GM21360 (cell line): ENCODE data around the gene YTHDC2.

Experiments used
- ATAC-seq: cut with Tn5 transposase; IDR thresholded peaks from one replicate; pipeline ENCODE4 v1.9.1; 2021; ENCODE audit warnings: mild to moderate bottlenecking, moderate library complexity; ENCODE audit not compliant: unreplicated experiment

Gene YTHDC2

DNA sequence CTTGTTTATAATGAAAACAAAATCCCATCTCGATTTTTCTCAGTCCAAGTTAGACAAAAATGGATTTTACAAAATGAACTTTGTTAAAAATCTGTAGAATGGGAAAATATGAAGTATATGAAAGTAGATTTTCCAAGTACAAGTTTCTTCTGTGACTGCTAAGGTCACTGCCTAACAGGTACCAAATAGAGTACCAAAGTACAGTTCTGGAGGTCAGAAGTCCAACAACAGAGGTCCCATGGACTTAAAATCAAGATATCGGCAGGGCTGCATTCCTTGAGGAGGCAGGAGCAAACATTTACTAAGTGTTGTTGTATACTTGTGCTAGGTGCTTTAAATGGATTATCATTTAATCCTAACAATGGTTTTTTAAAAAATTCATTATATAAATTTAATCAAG lies 5.9 kb downstream of the YTHDC2 start:
- no peak for ATAC-seq

DNA sequence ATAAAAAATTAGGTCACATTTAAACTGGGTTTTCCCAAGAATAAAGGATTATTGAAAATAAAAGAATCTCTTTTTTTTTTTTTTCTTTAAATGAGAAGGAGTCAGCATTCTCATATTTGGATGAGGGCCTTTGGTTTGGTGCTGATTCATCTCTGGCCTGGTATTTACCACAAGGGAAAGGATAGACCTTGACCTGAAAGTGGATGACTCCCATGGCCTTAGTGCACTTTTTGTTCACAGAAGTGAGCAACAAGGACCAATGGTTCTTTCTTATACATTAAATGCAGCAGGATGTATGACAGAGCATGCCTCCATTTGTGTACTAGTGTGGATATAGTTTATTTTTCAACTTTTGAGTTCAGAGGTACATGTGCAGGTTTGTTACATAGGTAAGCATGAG lies 6.9 kb downstream of the YTHDC2 start:
- peak; percentile 76 for ATAC-seq

DNA sequence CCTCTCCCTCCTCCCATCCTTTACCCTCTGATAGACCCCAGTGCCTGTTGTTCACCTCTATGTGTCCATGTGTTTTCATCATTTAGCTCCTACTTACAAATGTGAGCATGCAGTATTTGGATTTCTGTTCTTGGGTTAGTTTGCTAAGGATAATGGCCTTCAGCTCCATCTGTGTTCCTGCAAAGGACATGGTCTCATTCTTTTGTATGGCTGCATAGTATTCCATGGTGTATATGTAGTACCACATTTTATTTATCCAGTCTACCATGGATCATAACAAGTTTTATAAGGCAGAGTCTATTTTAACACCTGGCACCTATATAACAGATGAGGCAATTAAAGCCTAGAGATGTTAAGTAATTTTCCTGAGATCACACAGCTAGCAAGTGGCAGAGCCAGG lies 7.4 kb downstream of the YTHDC2 start:
- ATAC-seq = no peak

DNA sequence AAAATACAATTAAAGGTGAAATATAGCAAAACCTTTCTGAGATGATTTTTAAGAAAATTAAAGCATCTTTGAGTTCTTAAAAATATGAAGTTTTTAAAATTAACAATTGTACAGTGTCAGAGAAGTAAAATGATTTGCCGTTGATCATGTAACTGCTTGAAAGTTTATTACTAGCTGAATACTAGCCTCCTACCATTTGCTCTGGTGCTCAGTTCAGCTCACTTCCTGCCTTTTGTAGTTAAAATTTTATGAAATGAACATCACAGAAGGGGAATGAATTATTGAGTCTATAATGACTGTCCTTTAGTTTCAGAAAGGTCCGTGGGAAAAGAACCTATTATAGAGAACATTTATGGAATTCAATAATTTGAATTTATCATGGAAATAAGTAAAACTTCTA lies 9.7 kb downstream of the YTHDC2 start:
- no peak for ATAC-seq

DNA sequence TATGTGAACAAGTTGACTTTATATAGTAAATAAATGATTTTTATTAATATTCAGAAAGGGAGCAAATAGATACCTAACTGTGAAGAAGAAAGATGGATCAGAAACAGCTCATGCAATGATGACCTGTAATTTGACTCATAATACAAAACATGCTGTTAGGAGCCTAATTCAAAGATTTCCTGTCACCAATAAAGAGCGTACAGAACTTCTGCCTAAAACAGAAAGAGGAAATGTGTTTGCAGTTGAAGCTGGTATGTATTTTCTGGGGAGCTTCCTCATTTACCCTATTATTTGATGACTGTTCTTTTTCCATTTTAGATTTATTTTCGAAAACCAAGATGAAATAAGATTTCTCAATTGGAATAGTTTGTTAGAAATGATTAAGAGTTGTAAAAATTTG lies 11.4 kb downstream of the YTHDC2 start:
- peak; percentile 61 for ATAC-seq

DNA sequence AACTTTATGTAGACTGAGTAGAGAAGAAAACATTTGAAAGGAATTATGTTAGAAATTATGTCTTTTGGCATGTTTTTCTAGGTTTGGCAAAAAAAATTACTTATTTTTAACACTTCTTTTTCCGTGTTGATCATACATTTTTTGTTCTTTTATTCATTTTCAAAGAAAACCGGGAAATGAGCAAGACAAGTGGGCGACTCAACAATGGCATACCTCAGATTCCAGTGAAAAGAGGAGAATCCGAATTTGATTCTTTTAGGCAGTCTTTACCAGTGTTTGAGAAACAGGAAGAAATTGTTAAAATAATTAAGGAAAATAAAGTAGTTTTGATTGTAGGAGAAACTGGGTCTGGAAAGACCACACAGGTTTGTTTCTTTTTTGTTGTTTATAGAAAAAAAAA lies 12.9 kb downstream of the YTHDC2 start:
- no peak for ATAC-seq

DNA sequence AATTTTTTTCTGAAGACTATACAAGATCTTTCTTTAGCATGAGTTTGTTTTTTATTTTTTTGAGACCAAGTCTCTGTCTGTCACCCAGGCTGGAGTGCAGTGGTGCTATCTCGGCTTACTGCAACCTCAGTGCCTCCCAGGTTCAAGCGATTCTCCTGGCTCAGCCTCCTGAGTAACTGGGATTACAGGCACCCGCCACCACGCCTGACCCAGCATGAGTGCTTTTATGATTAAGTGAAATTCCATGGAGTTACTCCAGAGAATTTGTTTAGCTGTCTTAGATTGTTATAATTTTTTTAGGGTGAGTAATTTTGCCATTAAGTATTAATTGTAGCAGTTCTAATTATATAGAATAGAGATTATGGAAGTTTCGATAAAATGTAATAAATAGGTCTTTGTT lies 14.3 kb downstream of the YTHDC2 start:
- ATAC-seq = no peak

DNA sequence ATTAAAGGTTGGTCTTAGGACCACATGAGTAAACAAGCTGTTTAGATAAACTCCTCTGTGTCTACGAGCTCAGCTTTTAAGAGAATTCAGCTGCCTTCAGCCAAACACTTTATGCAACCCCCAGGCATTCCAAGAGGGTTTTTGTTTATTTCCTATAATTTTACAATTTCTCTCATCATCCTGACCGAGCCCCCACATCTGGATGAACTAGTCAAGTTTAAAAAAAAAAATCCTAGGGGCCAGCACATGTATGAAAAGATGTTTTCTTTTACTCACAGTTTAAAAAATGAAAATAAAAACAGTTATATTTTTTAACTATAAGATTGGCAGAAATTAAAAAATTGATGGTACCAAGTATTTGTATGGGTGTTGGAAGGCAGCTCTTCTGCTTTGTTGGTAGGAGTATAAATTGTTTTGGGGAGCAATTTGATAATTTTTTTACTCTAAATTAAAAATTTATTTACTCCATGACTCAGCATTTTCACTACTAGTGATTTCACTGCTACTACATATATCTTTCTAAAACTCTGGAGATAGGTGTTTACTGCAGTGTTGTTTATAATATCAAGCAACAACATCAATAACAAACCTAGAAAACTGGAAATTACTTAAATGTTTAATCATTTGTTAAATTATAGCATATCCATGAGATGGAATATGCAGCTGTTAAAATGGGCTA lies 18.1 kb downstream of the YTHDC2 start:
- ATAC-seq = no peak

DNA sequence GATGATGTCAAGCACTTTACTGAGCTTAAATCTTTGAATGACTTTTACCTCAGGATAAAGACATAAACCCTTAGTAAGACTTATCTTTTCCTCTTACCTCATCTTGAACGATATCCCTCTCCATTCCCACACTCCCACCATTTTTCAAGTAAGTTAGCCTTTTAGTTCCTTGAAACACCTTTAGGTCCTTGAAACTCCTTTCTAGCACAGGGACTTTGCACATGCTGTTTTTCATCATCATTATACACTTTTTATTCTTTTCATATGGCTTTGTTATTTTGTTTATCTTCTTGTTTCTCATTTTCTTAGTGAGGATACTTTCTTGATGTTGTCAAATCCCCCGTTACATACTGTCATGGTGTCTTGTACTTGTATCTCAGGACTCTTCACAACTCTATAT lies 24.8 kb downstream of the YTHDC2 start:
- ATAC-seq = no peak

DNA sequence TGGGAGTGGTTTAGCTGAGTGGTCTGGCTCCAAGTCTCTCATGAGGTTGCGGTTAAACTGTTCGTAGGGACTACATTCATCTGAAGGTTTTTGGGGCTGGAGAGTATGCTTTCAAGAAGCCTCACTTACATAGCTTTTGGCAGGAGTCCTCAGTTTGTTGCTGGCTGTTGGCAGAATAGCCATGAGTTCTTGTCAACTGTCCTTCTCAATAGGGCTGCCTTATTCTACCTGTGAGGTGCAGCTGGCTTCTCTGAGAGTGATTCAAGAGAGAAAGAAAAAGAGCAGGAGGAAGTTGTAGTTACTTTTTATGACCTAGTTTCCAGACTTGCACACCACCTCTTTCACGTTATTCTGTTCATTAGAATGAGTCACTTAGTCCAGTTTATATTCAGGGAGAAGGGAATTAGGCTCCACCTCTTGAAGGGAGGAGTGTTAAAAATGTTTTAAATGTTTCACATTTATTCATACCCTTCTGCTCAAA lies 33.2 kb downstream of the YTHDC2 start:
- ATAC-seq = no peak

DNA sequence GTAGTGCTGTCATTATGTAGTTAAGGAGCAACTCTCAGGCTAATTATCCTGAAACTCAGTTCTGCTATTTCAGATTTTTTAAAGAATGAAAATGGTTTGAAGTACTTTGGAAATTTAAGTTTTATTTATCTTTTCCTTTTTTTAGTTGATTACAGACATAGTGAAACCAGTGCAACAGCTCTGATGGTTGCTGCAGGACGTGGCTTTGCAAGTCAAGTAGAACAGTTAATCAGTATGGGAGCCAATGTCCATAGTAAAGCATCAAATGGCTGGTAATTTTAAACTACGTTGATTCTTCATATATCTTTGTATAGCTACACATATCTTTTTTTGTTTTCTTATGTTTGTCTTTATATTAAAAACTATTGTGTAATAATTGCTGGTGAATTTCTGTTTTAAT lies 34.9 kb downstream of the YTHDC2 start:
- no peak for ATAC-seq

DNA sequence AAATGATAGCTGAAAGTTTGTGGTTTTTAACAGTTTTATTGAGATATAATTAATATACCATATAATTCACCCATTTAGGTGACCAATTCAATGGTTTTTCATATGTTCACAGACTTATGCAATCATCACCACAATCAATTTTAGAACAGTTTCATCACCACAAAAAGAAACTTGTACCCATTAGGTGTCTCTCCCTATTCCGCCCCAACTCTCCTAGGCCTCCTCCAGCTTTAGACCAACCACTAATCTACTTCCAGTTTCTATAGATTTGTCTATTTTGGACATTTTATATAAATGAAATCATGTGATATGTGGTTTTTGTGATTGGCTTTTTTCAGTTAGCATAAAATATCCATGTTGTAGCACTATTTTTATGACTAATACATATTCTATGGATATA lies 38.6 kb downstream of the YTHDC2 start:
- no peak for ATAC-seq

DNA sequence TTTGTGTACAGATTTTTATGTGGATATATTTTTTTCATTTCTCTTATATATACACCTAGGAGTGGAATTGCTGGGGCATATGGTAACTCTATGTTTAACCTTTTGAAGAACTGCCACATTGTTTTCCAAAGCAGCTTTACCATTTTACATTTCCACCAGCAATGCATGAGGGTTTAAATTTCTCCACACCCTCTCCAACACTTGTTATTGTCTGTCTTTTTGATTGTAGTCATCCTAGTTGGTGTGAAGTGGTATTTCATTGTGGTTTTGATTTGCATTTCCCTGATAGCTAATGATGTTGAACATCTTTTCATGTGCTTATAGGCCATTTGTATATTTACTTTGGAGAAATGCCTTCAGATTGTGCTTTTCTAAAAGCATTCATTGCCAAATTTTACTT lies 39.1 kb downstream of the YTHDC2 start:
- no peak for ATAC-seq

DNA sequence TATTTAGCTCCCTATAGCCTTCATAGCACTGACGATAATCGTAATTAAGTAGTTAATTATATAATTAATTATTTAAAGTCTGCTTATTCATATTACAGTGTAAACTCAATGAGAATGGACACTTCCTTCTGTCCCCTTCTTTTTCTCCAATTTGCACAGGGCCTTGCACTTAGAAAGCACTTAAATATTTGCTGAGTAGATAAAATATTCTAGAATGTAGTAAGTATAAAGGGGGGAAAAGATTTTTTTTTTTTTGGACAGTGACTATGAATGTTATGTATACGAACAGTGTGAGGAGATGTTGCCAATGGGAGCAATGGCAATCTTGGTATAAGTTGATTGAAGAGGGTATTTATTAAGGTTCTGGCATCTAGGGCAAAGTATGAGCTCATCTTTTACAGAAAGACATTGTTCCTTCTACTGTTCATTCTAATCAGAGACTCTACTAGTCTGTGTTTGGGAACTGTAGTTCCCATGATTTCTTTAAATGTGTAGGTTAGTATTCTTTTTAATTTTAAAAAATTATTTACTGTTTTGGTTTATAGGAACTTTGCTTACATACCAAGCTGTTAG lies 49.4 kb downstream of the YTHDC2 start:
- no peak for ATAC-seq

DNA sequence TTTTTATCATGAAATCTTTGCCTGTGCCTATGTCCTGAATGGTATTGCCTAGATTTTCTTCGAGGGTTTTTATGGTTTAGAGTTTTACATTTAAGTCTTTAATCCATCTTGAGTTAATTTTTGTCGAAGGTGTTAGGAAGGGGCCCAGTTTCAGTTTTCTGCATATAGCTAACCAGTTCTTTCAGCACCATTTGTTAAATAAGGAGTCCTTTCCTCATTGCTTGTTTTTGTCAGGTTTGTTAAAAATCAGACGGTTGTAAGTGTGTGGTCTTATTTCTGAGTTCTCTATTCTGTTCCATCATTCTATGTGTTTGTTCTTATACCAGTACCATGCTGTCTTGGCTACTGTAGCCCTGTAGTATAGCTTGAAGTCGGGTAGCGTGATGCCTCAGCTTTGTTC lies 55.9 kb downstream of the YTHDC2 start:
- ATAC-seq = no peak

DNA sequence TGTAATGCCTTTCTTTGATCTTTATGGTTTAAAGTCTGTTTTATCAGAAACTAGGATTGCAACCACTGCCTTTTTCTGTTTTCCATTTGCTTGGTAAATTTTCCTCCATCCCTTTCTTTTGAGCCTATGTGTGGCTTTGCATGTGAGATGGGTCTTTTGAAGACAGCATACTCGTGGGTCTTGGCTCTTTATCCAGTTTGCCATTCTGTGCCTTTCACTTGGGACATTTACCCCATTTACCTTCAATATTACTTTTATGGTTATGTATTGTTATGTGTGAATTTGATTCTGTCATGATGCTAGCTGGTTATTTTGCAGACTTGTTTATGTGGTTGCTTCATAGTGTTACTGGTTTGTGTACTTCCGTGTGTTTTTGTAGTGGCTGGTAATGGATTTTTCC lies 59.2 kb downstream of the YTHDC2 start:
- no peak for ATAC-seq

DNA sequence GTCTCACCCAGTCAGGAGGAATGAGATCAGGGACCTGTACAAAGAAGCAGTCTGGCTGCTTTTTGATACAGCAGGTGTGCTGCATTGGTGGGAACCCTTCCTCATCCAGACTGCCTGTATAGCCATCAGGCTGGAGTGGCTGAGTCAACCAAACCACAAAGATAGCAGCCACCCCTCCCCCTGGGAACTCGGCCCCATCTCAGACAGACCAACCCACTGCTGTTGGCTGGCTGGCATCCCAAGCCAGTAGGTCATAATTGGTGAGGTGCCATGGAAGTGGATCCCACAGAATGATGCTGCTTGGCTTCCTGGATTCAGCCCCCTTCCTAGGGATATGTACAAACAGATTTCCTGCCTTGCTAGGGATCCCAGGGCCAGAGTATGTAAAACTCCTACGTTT lies 60.9 kb downstream of the YTHDC2 start:
- no peak for ATAC-seq

DNA sequence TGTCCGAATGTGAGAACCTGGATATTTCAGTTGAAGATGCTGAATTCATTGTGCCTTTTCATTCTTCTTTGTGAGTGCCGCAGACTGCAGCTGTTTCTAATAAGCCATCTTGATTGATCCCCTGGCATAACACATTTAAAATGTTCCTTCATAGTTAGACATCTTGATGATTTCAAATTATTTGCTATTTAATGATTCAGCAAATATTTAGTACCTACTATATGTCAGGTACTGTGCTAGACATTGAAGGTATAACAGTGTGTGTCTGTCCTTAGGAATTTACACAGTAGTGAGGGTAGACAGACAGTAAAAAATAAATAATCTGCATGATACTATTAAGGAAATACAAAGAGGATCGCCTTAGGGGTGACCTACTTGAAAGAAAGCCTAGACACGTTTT lies 61.6 kb downstream of the YTHDC2 start:
- no peak for ATAC-seq

DNA sequence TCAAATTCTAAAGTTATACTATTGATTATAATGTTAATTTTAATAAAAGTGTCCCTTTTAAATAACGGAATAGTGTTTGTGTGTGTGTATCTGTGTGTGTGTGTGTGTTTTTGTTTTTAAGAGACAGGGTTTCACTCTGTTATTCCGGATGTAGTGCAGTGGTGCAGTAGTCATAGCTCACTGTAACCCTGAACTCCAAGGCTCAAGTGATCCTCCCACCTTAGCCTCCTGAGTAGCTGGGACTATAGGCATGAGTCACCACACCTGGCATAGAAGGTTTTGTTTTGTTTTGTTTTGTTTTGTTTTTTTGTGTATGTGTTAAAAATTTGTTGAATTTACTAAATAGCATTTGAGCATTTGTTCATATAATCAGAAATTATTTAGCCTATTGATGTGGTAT lies 64.6 kb downstream of the YTHDC2 start:
- no peak for ATAC-seq

DNA sequence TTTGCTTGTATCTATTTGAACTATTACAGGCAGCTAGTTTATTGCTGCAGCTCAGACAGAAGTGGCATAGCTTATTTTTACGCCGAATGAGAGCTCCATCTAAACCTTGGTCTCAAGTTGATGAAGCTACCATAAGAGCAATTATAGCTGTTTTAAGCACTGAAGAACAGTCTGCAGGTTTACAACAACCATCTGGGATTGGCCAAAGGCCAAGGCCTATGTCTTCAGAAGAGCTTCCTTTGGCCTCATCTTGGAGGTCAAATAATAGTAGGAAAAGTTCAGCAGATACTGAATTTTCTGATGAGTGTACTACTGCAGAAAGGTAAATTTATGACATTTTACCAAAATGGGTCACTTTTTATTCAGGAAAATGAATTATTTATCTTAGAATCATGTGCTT lies 67.9 kb downstream of the YTHDC2 start:
- no peak for ATAC-seq

DNA sequence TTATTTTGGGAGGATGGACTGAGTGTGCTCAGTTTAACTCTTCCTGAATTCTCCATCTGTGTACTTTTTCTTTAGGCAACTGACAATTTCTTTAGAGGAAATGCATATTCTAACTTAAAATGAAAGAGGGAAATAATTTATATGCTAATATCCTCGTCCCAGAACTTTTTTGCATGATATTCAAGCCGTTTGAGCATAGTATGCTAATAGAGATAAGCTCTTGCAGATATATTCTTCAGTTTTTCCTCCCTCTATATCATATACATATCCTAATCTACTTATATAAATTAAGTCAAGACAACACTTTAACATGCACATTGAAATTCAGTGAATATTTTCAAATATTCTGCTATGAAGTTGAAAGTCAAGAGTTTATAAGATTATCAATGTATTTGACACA lies 84.7 kb downstream of the YTHDC2 start:
- ATAC-seq = no peak

DNA sequence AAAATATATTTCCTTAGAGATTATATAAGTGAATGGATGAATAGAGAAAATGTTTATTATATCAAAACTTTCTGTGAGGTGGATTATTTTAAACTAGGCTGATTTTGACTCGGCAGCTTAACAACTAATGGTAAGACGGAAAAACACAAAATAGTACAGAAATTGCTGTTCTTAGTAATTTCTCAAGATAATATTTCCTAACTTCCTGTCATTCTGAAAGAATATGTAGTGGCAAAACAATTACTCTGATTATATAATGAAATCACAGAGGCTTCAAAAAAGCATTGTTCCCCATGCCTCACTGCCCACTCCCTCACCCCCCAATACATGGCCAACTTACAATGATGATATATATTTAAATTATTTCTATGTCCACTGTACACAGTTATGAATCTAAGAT lies 85.4 kb downstream of the YTHDC2 start:
- no peak for ATAC-seq

DNA sequence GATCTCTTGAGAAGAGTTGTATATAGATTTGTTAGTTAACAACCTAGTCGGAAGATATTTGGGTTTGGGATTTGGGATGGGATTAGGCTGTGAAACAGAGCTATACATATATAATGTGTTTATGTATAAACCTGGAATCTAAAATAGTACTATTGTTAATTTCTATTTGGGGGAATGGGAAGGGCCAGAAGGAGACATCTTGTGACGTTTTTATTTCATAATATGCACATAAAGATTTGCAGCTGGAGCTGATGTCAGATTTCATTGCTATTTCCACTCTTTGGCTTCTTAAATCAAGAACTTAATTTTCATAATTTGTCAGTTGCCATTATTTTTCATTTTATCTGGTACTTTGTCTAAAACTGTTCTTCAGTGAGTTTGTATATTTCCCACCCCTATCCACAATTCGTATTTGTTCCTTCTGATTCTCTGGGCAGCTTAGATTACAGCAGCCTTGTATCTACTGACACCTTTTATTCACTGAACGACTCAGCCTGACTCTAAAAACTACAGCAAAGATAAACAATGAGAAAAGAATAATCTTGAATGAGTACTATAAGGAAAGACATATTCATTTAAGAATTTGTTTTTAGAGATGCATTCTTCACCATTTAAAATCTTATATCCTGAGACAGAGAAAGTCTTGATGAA lies 86.9 kb downstream of the YTHDC2 start:
- ATAC-seq = no peak
